HG03565 (cell line): Measurements from ENCODE around the gene LRRC23.
A peak's percentile ranks its signal among the peaks of the same experiment; 100 is the strongest.

Experiments
- ATAC-seq: cut with Tn5 transposase; IDR thresholded peaks from one replicate; pipeline ENCODE4 v1.9.1; 2021; ENCODE audit warnings: mild to moderate bottlenecking, moderate library complexity; ENCODE audit not compliant: unreplicated experiment

LRRC23 gene

GRCh38 chr12:6955108-6956020 lies 50.7 kb downstream of the LRRC23 start:
- ATAC-seq: no peak

- no peak for ATAC-seq
Measured at GRCh38 chr12:6956021-6956727, 51.6 kb downstream of the LRRC23 start.

GRCh38 chr12:6957151-6957701 lies 52.6 kb downstream of the LRRC23 start:
- ATAC-seq: no peak

GRCh38 chr12:6957741-6958608 lies 53.4 kb downstream of the LRRC23 start:
- no peak for ATAC-seq

GRCh38 chr12:6958609-6959057 lies 54.0 kb downstream of the LRRC23 start:
- no peak for ATAC-seq

- peak; percentile 33 for ATAC-seq
Measured at GRCh38 chr12:6959058-6959804, 54.6 kb downstream of the LRRC23 start.

- ATAC-seq: no peak
Measured at GRCh38 chr12:6959805-6960592, 55.4 kb downstream of the LRRC23 start.

- no peak for ATAC-seq
Measured at GRCh38 chr12:6960593-6961277, 56.1 kb downstream of the LRRC23 start.

- ATAC-seq: no peak
Measured at GRCh38 chr12:6961278-6961694, 56.7 kb downstream of the LRRC23 start.

GRCh38 chr12:6961695-6962284 lies 57.2 kb downstream of the LRRC23 start:
- ATAC-seq: no peak

GRCh38 chr12:6962285-6963015 lies 57.8 kb downstream of the LRRC23 start:
- no peak for ATAC-seq

- no peak for ATAC-seq
Measured at GRCh38 chr12:6963016-6963731, 58.6 kb downstream of the LRRC23 start.
